Caco-2 (cell line): Measurements from ENCODE around the gene CDC42BPB. TPM values are rescaled to one million over a fixed set of nuclear protein-coding genes. Genes with fewer than 3 reads are reported as not detected.

Experiments
- BruUV-seq: library from RNA; stranded (reverse); fragments of 400-500 nt; replicated peaks from 2 replicates; lab custom pipeline; 2021; lab: Mats Ljungman, UMichigan
- CTCF ChIA-PET: fragments of 300-600 bp; sonication (Branson Sonifier 250); formaldehyde crosslinking; loops from one replicate; lab custom pipeline; 2022; ENCODE audit warnings: antibody characterized with exemption; lab: Charles Lee
- POLR2A ChIA-PET: fragments of 300-600 bp; sonication (Branson Sonifier 250); formaldehyde crosslinking; loops from one replicate; lab custom pipeline; 2022; ENCODE audit warnings: antibody characterized with exemption; lab: Charles Lee
- DNase-seq, 2 experiments: peaks; one replicate each; pipeline versions ENCODE4 v3.0.0 to v3.0.0-alpha.2; 2020 to 2022
- H3K27me3 ChIP-seq: replicated peaks from 2 replicates; pipeline ENCODE4 v1.6.0; 2011; ENCODE audit warnings: low read length; ENCODE audit not compliant: control insufficient read depth, insufficient read depth
- H3K36me3 ChIP-seq: 2 replicates; pipeline ENCODE4 v1.5.1; 2011; ENCODE audit warnings: low read length; ENCODE audit not compliant: control insufficient read depth, insufficient read depth
- H3K4me1 ChIP-seq: fragments of 250-450 bp; sonication (Bioruptor Pico); 2 replicates; pipeline ENCODE4 v1.5.1; 2020; ENCODE audit warnings: mild to moderate bottlenecking
- H3K4me3 ChIP-seq: 2 replicates; pipeline ENCODE4 v1.5.1; 2011; ENCODE audit warnings: low read depth, mild to moderate bottlenecking, control low read depth, low read length
- H3K9me3 ChIP-seq: fragments of 250-450 bp; sonication (Bioruptor Pico); 2 replicates; pipeline ENCODE4 v1.5.1; 2020; ENCODE audit warnings: mild to moderate bottlenecking, moderate library complexity
- H3K27ac Mint-ChIP-seq: one replicate; pipeline ENCODE4 v1.8.0; 2022; ENCODE audit warnings: mixed read lengths; ENCODE audit not compliant: unreplicated experiment
- H3K27me3 Mint-ChIP-seq: one replicate; pipeline ENCODE4 v1.8.0; 2022; ENCODE audit warnings: mixed read lengths; ENCODE audit not compliant: insufficient read depth, unreplicated experiment
- H3K36me3 Mint-ChIP-seq: one replicate; pipeline ENCODE4 v1.8.0; 2022; ENCODE audit warnings: mild to moderate bottlenecking, mixed read lengths; ENCODE audit not compliant: insufficient read depth, unreplicated experiment
- H3K4me1 Mint-ChIP-seq: one replicate; pipeline ENCODE4 v1.8.0; 2022; ENCODE audit warnings: low read depth, mixed read lengths; ENCODE audit not compliant: unreplicated experiment
- H3K4me3 Mint-ChIP-seq: one replicate; pipeline ENCODE4 v1.8.0; 2022; ENCODE audit warnings: mild to moderate bottlenecking, moderate library complexity, mixed read lengths; ENCODE audit not compliant: unreplicated experiment
- H3K9me3 Mint-ChIP-seq: one replicate; pipeline ENCODE4 v1.8.0; 2022; ENCODE audit warnings: mixed read lengths; ENCODE audit not compliant: unreplicated experiment
- intact Hi-C: fragments of 100-400 bp; cut with micrococcal nuclease; formaldehyde crosslinking; loops from one replicate; pipeline ENCODE4 v1.10.0; 2022; ENCODE audit not compliant: unreplicated experiment
- total RNA-seq: library from RNA; stranded (reverse); gene quantifications from 2 replicates; pipeline ENCODE4 v1.2.3, GENCODE V29; 2022
- TF ChIP-seq, protein P1 (sequence below), 2 experiments: fragments of 200-600 bp in 1 of 2; IDR thresholded peaks; 1 replicate in 1 of 2; 2 replicates in 1 of 2; pipeline versions ENCODE4 v1.5.1 to v1.8.0; 2011 to 2022; ENCODE audit warnings: antibody characterized with exemption in 1 of 2, control low read depth in 1 of 2, inconsistent platforms in 1 of 2, low read depth in 1 of 2, low read length in 1 of 2, mild to moderate bottlenecking in 1 of 2, moderate library complexity in 1 of 2; ENCODE audit not compliant: insufficient read depth in 1 of 2, severe bottlenecking in 1 of 2, unreplicated experiment in 1 of 2

The CDC42BPB gene
- total RNA-seq, 1 experiment from 2014 or later = 55.1 TPM

GRCh38 chr14:102913341-102914211 is 143.8 kb downstream of the CDC42BPB start:
- Mint-ChIP-seq H3K4me3 (no peak overlapping the region), H3K27ac (no peak overlapping the region)
- no peak overlapping the region for H3K4me3 ChIP-seq

GRCh38 chr14:102911991-102912761 is 145.2 kb downstream of the CDC42BPB start:
- CTCF ChIA-PET = interaction anchor here (0.6 kb wide), 1 partner anchor 436 kb away, joined by 8 read pairs; no protein-coding TSS in a partner anchor
- no peak for DNase-seq
- no peak overlapping the region for H3K27ac Mint-ChIP-seq
- H3K36me3 ChIP-seq = no peaks in the 10 kb centered on the region
- peaks cover 15% of the 10 kb centered on the region for H3K36me3 Mint-ChIP-seq
- TF ChIP-seq, protein P1, sequence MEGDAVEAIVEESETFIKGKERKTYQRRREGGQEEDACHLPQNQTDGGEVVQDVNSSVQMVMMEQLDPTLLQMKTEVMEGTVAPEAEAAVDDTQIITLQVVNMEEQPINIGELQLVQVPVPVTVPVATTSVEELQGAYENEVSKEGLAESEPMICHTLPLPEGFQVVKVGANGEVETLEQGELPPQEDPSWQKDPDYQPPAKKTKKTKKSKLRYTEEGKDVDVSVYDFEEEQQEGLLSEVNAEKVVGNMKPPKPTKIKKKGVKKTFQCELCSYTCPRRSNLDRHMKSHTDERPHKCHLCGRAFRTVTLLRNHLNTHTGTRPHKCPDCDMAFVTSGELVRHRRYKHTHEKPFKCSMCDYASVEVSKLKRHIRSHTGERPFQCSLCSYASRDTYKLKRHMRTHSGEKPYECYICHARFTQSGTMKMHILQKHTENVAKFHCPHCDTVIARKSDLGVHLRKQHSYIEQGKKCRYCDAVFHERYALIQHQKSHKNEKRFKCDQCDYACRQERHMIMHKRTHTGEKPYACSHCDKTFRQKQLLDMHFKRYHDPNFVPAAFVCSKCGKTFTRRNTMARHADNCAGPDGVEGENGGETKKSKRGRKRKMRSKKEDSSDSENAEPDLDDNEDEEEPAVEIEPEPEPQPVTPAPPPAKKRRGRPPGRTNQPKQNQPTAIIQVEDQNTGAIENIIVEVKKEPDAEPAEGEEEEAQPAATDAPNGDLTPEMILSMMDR (IDR thresholded peaks at IDR 0.05; ENCODE audit: insufficient read depth in 1 of 2, low read depth in 1 of 2, low read length in 1 of 2, severe bottlenecking in 1 of 2, unreplicated experiment in 1 of 2) = no peak
- no peaks in the 10 kb centered on the region for H3K9me3 ChIP-seq
- H3K4me3 ChIP-seq = no peak overlapping the region
- no peaks in the 10 kb centered on the region for H3K9me3 Mint-ChIP-seq
- H3K4me1 Mint-ChIP-seq = no peaks in the 10 kb centered on the region
- H3K4me1 ChIP-seq = no peaks in the 10 kb centered on the region
- intact Hi-C loops = no loop called here
- POLR2A ChIA-PET = no interaction called here
- BruUV-seq = no TSS peak
- no peak overlapping the region for H3K4me3 Mint-ChIP-seq
- H3K27me3 ChIP-seq = no peaks in the 10 kb centered on the region
- no peaks in the 10 kb centered on the region for H3K27me3 Mint-ChIP-seq

More at GRCh38 chr14:102913341-102914211, 143.8 kb downstream of the CDC42BPB start:
- Mint-ChIP-seq H3K36me3 (peaks cover 8% of the 10 kb centered on the region), H3K27me3 (no peaks in the 10 kb centered on the region), H3K4me1 (no peaks in the 10 kb centered on the region), H3K9me3 (no peaks in the 10 kb centered on the region)
- ChIA-PET CTCF (no interaction called here), POLR2A (interaction anchor here (0.6 kb wide), 1 partner anchor 57 kb away, joined by 6 read pairs; no protein-coding TSS in a partner anchor)
- no peaks in the 10 kb centered on the region for H3K36me3 ChIP-seq
- intact Hi-C loops = loop anchor here (2.0 kb wide), 1 partner anchor 65 kb away; no protein-coding TSS in a partner anchor
- no peaks in the 10 kb centered on the region for H3K4me1 ChIP-seq
- TF ChIP-seq, protein P1 (IDR thresholded peaks at IDR 0.05; ENCODE audit: insufficient read depth in 1 of 2, low read depth in 1 of 2, low read length in 1 of 2, severe bottlenecking in 1 of 2, unreplicated experiment in 1 of 2) = no peak
- H3K9me3 ChIP-seq = no peaks in the 10 kb centered on the region
- no peaks in the 10 kb centered on the region for H3K27me3 ChIP-seq
- no peak for DNase-seq
- no TSS peak for BruUV-seq

- Mint-ChIP-seq H3K9me3 (no peaks in the 10 kb centered on the region), H3K27me3 (no peaks in the 10 kb centered on the region), H3K36me3 (peaks cover 15% of the 10 kb centered on the region), H3K27ac (no peak overlapping the region), H3K4me3 (no peak overlapping the region), H3K4me1 (no peaks in the 10 kb centered on the region)
- ChIA-PET CTCF (no interaction called here), POLR2A (no interaction called here)
- Histone ChIP-seq H3K36me3 (no peaks in the 10 kb centered on the region), H3K4me1 (no peaks in the 10 kb centered on the region), H3K9me3 (no peaks in the 10 kb centered on the region), H3K27me3 (no peaks in the 10 kb centered on the region), H3K4me3 (no peak overlapping the region)
- TF ChIP-seq, protein P1 (IDR thresholded peaks at IDR 0.05; ENCODE audit: insufficient read depth in 1 of 2, low read depth in 1 of 2, low read length in 1 of 2, severe bottlenecking in 1 of 2, unreplicated experiment in 1 of 2) = no peak
- DNase-seq = no peak
- intact Hi-C loops = no loop called here
- no TSS peak for BruUV-seq
These were observed 145.8 kb downstream of the CDC42BPB start for GRCh38 chr14:102911541-102911951.
